Prostate gland (tissue), 2 donors: ENCODE data around the gene BNC2.
A peak's percentile ranks its signal among the peaks of the same experiment; 100 is the strongest.

Source experiments
- POLR2A ChIP-seq: fragments of 450-650 bp; IDR thresholded peaks from one replicate; pipeline ENCODE4 v1.6.1; 2016; ENCODE audit warnings: antibody characterized with exemption, mild to moderate bottlenecking
- POLR2AphosphoS5 ChIP-seq: sonication (generic); formaldehyde crosslinking; IDR thresholded peaks from one replicate; pipeline ENCODE4 v1.6.1; 2017; ENCODE audit warnings: antibody characterized with exemption
- TF ChIP-seq, protein P1 (sequence below), 4 experiments: fragments of 200-600 bp in 2 of 4; fragments of 450-650 bp in 2 of 4; sonication (generic) in 2 of 4; IDR thresholded peaks; 1 replicate in 3 of 4; 2 replicates in 1 of 4; pipeline ENCODE4 v1.5.1; 2016 to 2019; ENCODE audit warnings: antibody characterized with exemption in 4 of 4, mild to moderate bottlenecking in 2 of 4, moderate library complexity in 2 of 4

DNA sequence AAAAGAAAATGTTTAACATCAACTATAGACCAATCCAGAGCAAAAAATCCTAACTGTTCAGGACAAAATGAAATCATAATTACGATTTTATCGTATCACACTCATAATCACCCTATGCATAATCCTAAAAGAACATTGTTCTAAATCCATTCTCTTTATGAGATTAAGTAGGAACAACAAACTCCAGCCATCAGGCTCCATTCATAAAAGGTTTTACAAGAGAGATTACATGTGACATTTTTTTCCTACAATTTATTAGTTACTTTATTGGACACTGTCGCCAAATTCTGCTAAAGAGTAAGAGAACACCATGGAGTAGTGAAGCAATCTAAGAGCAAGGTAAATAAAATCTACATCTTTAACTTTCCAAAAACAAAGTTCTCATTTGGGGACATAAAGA, 198.0 kb downstream of the BNC2 start:
- TF ChIP-seq POLR2A (no peak), POLR2AphosphoS5 (peak; percentile 52)
- TF ChIP-seq, protein P1, sequence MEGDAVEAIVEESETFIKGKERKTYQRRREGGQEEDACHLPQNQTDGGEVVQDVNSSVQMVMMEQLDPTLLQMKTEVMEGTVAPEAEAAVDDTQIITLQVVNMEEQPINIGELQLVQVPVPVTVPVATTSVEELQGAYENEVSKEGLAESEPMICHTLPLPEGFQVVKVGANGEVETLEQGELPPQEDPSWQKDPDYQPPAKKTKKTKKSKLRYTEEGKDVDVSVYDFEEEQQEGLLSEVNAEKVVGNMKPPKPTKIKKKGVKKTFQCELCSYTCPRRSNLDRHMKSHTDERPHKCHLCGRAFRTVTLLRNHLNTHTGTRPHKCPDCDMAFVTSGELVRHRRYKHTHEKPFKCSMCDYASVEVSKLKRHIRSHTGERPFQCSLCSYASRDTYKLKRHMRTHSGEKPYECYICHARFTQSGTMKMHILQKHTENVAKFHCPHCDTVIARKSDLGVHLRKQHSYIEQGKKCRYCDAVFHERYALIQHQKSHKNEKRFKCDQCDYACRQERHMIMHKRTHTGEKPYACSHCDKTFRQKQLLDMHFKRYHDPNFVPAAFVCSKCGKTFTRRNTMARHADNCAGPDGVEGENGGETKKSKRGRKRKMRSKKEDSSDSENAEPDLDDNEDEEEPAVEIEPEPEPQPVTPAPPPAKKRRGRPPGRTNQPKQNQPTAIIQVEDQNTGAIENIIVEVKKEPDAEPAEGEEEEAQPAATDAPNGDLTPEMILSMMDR (IDR thresholded peaks at IDR 0.05): no peak
